Effector memory CD4-positive, alpha-beta T cell (primary cell): Measurements from ENCODE around the gene CADPS2.

Experiments used
- DNase-seq, 3 donors: peaks; one replicate each; pipeline ENCODE4 v3.0.0-alpha.2; 2020
- H3K27ac ChIP-seq: 2 replicates; pipeline ENCODE4 v1.7.0; 2013; ENCODE audit warnings: mild to moderate bottlenecking, low read length, moderate library complexity; ENCODE audit not compliant: insufficient read depth, poor library complexity, severe bottlenecking
- H3K27me3 ChIP-seq: replicated peaks from 2 replicates; pipeline ENCODE4 v1.7.0; 2013; ENCODE audit warnings: mild to moderate bottlenecking, low read length; ENCODE audit not compliant: insufficient read depth, control insufficient read depth, poor library complexity, severe bottlenecking
- H3K36me3 ChIP-seq: 2 replicates; pipeline ENCODE4 v1.7.0; 2013; ENCODE audit warnings: mild to moderate bottlenecking, low read length, moderate library complexity; ENCODE audit not compliant: control insufficient read depth, insufficient read depth
- H3K4me1 ChIP-seq: 2 replicates; pipeline ENCODE4 v1.7.0; 2013; ENCODE audit warnings: low read length, mild to moderate bottlenecking; ENCODE audit not compliant: control insufficient read depth, insufficient read depth, poor library complexity, severe bottlenecking
- H3K4me3 ChIP-seq: 2 replicates; pipeline ENCODE4 v1.7.0; 2013; ENCODE audit warnings: low read length, low read depth, mild to moderate bottlenecking; ENCODE audit not compliant: insufficient read depth, poor library complexity, severe bottlenecking
- H3K9me3 ChIP-seq: 2 replicates; pipeline ENCODE4 v1.7.0; 2013; ENCODE audit warnings: mild to moderate bottlenecking, low read length, moderate library complexity; ENCODE audit not compliant: control insufficient read depth
- total RNA-seq, 3 donors: gene quantifications; one replicate each; lab custom pipeline; 2026; lab: John Stamatoyannopoulos, UW

The CADPS2 gene
- total RNA-seq, result 0 reads per million in 3 donors

GRCh38 chr7:122886357-122887081, at the start of gene CADPS2:
Gene CADPS2, minus strand, starts transcription at chr7:122886460. Its CDS starts 123 bp downstream, at chr7:122886337.
- Histone ChIP-seq H3K27me3 (peaks cover 7% of the 10 kb centered on the region), H3K4me3 (no peak within 1 kb of the TSS), H3K4me1 (peaks cover 2% of the 10 kb centered on the region), H3K36me3 (no peaks in the 10 kb centered on the region), H3K27ac (no peak within 1 kb of the TSS), H3K9me3 (no peaks in the 10 kb centered on the region)
- no peak for DNase-seq

GRCh38 chr7:122935620-122936019, 49.4 kb upstream of the CADPS2 start:
- DNase-seq, result no peak
- Histone ChIP-seq H3K27me3 (no peaks in the 10 kb centered on the region), H3K4me1 (no peaks in the 10 kb centered on the region), H3K27ac (no peak overlapping the region), H3K36me3 (no peaks in the 10 kb centered on the region), H3K9me3 (no peaks in the 10 kb centered on the region), H3K4me3 (no peak overlapping the region)

- no peaks in the 10 kb centered on the region for H3K27me3 ChIP-seq
- no peaks in the 10 kb centered on the region for H3K36me3 ChIP-seq
- no peak overlapping the region for H3K4me3 ChIP-seq
- no peak for DNase-seq
- no peak overlapping the region for H3K27ac ChIP-seq
- no peaks in the 10 kb centered on the region for H3K4me1 ChIP-seq
- H3K9me3 ChIP-seq, result no peaks in the 10 kb centered on the region
These were observed 33.5 kb upstream of the CADPS2 start for GRCh38 chr7:122919643-122920181.

- Histone ChIP-seq H3K9me3 (no peaks in the 10 kb centered on the region), H3K36me3 (no peaks in the 10 kb centered on the region), H3K27ac (no peak overlapping the region), H3K4me1 (no peaks in the 10 kb centered on the region), H3K27me3 (no peaks in the 10 kb centered on the region), H3K4me3 (no peak overlapping the region)
- no peak for DNase-seq
These were observed 28.6 kb upstream of the CADPS2 start for GRCh38 chr7:122914812-122915211.

GRCh38 chr7:122913608-122914007, 27.3 kb upstream of the CADPS2 start:
- Histone ChIP-seq H3K4me3 (no peak overlapping the region), H3K27ac (no peak overlapping the region), H3K4me1 (no peaks in the 10 kb centered on the region), H3K9me3 (no peaks in the 10 kb centered on the region), H3K36me3 (no peaks in the 10 kb centered on the region), H3K27me3 (no peaks in the 10 kb centered on the region)
- no peak for DNase-seq

- DNase-seq, result no peak
- Histone ChIP-seq H3K9me3 (no peaks in the 10 kb centered on the region), H3K27me3 (no peaks in the 10 kb centered on the region), H3K27ac (no peak overlapping the region), H3K4me1 (no peaks in the 10 kb centered on the region), H3K36me3 (no peaks in the 10 kb centered on the region), H3K4me3 (no peak overlapping the region)
These were observed 16.7 kb upstream of the CADPS2 start for GRCh38 chr7:122902751-122903495.

- DNase-seq, result no peak
- Histone ChIP-seq H3K9me3 (no peaks in the 10 kb centered on the region), H3K4me3 (no peak overlapping the region), H3K27me3 (no peaks in the 10 kb centered on the region), H3K27ac (no peak overlapping the region), H3K4me1 (no peaks in the 10 kb centered on the region), H3K36me3 (no peaks in the 10 kb centered on the region)
These were observed 15.0 kb upstream of the CADPS2 start for GRCh38 chr7:122901250-122901649.

- no peaks in the 10 kb centered on the region for H3K4me1 ChIP-seq
- H3K27ac ChIP-seq, result no peak overlapping the region
- no peak overlapping the region for H3K4me3 ChIP-seq
- H3K36me3 ChIP-seq, result no peaks in the 10 kb centered on the region
- no peak for DNase-seq
- no peaks in the 10 kb centered on the region for H3K27me3 ChIP-seq
- no peaks in the 10 kb centered on the region for H3K9me3 ChIP-seq
These were observed 10.2 kb upstream of the CADPS2 start for GRCh38 chr7:122896509-122896908.

- H3K4me3 ChIP-seq, result no peak overlapping the region
- H3K27ac ChIP-seq, result no peak overlapping the region
- DNase-seq, result no peak
- no peaks in the 10 kb centered on the region for H3K9me3 ChIP-seq
- H3K36me3 ChIP-seq, result no peaks in the 10 kb centered on the region
- H3K27me3 ChIP-seq, result no peaks in the 10 kb centered on the region
- no peaks in the 10 kb centered on the region for H3K4me1 ChIP-seq
These were observed 7.2 kb upstream of the CADPS2 start for GRCh38 chr7:122893486-122893885.

- H3K4me3 ChIP-seq, result no peak overlapping the region
- no peaks in the 10 kb centered on the region for H3K9me3 ChIP-seq
- peaks cover 2% of the 10 kb centered on the region for H3K4me1 ChIP-seq
- H3K36me3 ChIP-seq, result no peaks in the 10 kb centered on the region
- H3K27ac ChIP-seq, result no peak overlapping the region
- peaks cover 7% of the 10 kb centered on the region for H3K27me3 ChIP-seq
- no peak for DNase-seq
These were observed 2.9 kb upstream of the CADPS2 start for GRCh38 chr7:122889116-122889515.
